B cell (primary cell): ENCODE results near the gene ZBTB16.

Experiments used
- CTCF ChIP-seq: fragments of 200-600 bp; IDR thresholded peaks from one replicate; pipeline ENCODE4 v1.8.0; 2022; ENCODE audit warnings: antibody characterized with exemption, mild to moderate bottlenecking
- EZH2 ChIP-seq: IDR thresholded peaks from 2 replicates; pipeline ENCODE4 v1.6.1; 2012; ENCODE audit warnings: borderline replicate concordance, low read depth, mild to moderate bottlenecking, moderate library complexity, low read length; ENCODE audit not compliant: insufficient read depth, poor library complexity, severe bottlenecking

- TF ChIP-seq CTCF (no peak), EZH2 (no peak)
Measured at GRCh38 chr11:114031246-114031966, 28.1 kb upstream of the ZBTB16 start.
